ENCODE results near the gene EIF4A3.

The EIF4A3 gene

DNA sequence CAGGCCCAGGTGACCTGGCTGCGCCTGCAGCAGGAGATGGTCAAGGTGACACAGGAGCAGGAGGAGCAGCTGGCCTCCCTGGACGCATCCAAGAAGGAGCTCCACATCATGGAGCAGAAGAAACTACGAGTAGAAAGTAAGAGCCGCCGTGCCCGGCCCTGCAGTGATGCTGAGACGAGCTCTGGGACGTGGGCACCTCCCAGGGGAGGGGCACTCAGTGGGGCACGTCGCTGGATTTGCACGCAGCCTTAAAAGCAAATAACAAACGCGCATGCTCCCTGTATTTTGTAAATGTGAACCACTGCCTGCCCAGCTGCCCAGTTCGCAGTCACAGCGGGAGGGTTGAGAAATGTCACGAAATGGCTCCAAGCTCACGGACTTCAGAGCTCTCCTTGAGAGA lies 60.8 kb downstream of the EIF4A3 start:
- DNase-seq (ENCODE audit: insufficient read length, low spot score), result no peak
- no peak for FAIRE-seq
- TF ChIP-seq, protein P1, sequence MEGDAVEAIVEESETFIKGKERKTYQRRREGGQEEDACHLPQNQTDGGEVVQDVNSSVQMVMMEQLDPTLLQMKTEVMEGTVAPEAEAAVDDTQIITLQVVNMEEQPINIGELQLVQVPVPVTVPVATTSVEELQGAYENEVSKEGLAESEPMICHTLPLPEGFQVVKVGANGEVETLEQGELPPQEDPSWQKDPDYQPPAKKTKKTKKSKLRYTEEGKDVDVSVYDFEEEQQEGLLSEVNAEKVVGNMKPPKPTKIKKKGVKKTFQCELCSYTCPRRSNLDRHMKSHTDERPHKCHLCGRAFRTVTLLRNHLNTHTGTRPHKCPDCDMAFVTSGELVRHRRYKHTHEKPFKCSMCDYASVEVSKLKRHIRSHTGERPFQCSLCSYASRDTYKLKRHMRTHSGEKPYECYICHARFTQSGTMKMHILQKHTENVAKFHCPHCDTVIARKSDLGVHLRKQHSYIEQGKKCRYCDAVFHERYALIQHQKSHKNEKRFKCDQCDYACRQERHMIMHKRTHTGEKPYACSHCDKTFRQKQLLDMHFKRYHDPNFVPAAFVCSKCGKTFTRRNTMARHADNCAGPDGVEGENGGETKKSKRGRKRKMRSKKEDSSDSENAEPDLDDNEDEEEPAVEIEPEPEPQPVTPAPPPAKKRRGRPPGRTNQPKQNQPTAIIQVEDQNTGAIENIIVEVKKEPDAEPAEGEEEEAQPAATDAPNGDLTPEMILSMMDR (IDR thresholded peaks at IDR 0.05; ENCODE audit: insufficient read depth, missing control alignments), result no peak

DNA sequence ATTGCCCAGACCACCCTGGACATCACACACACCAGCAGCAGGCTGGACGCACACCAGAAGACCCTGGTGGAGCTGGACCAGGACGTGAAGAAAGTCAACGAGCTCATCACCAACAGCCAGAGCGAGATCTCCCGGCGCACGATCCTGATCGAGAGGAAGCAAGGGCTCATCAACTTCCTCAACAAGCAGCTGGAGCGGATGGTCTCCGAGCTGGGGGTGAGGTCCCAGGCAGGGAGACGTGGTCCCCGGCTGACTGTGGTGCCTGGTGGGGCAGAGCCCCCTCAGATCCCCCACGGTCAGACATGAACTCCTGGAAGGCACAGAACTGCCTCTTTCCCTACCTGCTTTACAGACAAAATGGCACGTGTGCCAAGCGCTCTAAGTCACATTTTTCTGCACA lies 62.2 kb downstream of the EIF4A3 start:
- TF ChIP-seq, protein P1 (IDR thresholded peaks at IDR 0.05; ENCODE audit: insufficient read depth, missing control alignments), result no peak
- no peak for DNase-seq (ENCODE audit: insufficient read length, low spot score)
- no peak for FAIRE-seq
